LHCN-M2 (cell line): ENCODE results near the gene GRM8. TPM values are rescaled to one million over a fixed set of nuclear protein-coding genes. Genes with fewer than 3 reads are reported as not detected.
"Not testable (repeated sequence)": the region's sequence is repeated elsewhere in the genome, so short reads cannot be mapped to it uniquely, and the experiment has no call there.

Experiments
- DNase-seq: peaks from one replicate; pipeline ENCODE4 v3.0.0-alpha.2; 2012; ENCODE audit warnings: low read depth
- total RNA-seq: library from RNA; depleted of rRNA; stranded (reverse); fragments of >200 nt; gene quantifications from 2 replicates; pipeline ENCODE4 v1.2.3, GENCODE V29; 2014

Gene GRM8
- total RNA-seq, 1 experiment from 2014 or later, result 0.11 TPM

DNA sequence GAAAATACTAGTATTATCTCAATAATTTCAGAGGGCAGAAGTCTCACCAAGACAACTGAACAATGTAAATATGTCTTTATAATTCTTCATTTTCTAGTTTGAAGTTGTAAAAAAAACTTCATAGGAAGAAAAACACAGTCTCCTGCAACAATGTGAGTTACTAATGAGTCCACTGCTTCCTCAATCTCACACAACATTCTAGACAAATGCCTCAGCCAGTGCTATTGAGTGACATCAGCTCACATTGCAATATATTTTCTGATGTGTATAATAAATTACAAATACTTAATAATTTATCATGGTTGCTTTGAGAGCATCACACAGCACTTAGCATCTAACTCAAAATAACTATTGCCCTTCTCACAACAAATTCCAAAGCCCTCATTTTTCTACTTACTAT is 321.2 kb downstream of the GRM8 start:
- DNase-seq, result no peak

DNA sequence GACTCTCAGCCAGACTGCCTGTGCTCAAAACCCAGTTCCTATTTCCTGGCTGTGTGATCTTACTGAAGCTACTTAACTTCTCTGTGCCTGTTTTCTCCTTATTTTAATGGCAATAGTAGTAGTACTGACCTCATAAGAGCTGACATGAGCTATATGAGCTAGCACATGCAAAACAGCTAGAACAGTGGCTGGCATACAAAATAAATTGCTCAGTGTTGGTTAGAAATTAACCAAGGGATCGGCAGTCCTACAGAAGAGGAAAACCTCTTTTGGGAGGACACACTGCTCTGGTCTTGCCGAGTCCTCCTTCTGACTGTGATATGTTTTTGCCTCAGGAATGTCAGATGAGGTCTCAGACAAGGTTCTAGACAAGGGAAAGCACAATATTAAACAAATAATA is 322.6 kb downstream of the GRM8 start:
- DNase-seq, result no peak

DNA sequence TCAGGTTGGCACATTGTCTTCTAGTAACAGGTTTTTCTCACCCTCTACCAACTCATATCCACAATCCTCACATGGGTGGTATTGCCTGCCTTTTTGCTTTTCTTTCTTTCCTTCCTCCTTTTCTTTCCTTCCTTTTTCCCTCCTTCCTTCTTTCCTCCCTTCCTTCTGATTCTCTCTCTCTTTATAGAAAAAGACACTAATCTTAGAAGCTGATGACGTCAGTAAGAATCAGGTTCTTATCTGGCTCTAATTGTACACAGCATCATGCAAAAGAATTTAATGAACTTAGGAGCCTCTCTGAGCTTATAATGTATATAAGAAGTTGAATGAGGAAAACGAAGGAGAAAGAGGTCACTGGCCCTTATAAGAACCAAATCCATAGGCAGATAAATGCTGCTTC is 328.3 kb downstream of the GRM8 start:
- DNase-seq, result no peak

DNA sequence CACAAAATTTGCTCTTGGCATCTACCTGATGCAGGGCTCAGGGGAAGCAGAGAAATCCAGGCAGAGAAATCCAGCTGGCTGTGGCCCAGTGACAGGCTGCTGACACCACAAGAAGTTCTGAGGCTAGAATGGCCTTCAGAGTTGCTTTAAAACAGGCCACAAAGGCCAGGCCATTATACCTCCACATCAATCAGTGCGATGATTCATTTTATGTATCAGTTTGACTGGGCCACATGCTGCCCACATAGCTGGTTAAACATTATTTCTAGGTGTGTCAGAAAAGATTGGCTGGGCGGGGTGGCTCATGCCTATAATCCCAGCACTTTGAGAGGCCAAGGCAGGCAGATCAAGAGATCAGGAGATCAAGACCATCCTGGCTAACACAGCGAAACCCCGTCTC is 341.1 kb downstream of the GRM8 start:
- DNase-seq, result not testable (repeated sequence)

DNA sequence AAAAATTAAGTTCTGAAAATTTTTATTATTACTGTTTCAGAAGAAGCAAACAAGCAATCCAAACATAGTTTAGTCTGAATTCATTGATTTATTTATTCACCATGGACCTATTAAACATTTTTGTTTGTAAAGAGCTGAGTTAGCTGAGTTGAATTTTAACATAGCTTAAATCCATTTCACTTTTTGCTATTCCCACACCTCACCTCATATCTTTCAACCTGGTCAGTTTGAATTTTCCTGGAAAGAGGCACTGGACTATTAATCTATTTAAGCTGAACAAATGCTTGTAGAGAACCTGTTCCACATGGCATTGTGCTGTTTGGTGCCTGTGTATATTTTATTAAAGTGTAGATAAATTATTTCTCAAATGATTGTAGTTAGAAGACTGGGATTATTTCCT is 344.2 kb downstream of the GRM8 start:
- DNase-seq, result not testable (repeated sequence)

DNA sequence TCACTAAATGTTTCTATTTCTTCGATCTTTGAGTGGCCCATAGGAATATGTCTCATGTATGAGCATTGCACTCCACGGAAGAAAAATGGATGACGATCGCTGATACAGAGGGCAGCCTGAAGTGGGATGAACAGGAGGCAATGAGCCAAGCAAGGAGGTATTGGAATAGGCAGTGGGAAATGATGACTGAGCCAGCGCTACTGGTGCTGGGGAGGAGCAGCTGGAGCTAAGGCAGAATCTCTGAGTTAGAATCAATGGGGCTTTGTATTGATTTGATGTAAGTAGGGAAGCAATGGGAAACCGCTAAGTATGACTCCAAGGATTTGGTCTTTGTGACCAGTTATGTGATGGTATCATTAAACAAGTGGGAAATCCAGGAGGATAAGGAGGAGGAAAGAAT is 345.1 kb downstream of the GRM8 start:
- DNase-seq, result not testable (repeated sequence)

DNA sequence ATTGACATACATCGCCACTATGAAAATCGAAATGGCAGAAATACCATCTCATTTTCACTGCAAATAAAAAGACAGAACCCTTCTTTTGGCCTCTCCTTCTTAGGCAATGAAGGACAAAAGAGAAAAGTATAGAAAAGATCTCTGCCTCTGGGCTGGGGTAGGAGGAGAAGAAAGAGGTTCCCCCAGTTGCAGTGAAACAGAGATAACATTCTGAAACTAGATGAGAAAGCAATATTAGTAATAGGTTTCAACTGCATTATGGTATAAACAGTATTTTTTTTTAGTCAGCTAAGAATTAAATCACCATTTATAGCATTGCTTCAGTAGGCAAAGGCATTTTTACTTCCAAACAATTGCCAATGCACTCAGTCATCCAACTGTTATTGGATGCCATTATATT is 347.5 kb downstream of the GRM8 start:
- not testable (repeated sequence) for DNase-seq

DNA sequence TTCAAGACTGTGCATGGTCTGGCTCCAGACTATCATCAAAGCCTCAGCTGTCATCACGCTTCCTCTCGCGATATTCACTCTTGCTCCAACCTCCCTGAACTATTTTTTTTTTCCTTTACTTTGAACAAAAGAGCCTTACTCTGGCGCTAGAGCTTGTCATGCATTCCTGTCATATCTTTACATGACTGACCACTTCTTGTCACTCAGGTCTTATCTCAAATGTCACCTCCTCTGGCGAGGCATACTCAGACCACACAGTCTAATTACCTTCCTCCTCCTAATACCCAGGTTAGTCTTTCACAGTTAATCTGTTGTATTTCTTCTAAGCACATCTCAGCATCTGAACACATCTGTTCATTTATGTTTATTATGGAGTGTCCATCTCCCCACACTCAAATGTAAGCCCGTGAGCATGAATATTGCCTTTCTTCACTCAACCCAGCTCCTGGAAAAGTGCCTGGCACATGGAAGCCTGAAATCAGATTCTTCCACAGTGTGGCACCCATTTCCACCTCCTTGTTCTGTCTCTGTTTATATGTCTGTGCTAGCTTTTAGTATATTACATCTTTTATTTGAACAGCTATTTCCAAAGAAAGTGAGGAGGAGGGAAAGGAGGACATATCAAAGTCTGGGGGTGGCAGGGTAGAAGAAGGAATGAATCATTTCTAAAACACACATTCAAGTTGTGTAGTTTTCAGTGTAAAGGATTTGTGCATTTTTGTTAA is 351.5 kb downstream of the GRM8 start:
- not testable (repeated sequence) for DNase-seq

DNA sequence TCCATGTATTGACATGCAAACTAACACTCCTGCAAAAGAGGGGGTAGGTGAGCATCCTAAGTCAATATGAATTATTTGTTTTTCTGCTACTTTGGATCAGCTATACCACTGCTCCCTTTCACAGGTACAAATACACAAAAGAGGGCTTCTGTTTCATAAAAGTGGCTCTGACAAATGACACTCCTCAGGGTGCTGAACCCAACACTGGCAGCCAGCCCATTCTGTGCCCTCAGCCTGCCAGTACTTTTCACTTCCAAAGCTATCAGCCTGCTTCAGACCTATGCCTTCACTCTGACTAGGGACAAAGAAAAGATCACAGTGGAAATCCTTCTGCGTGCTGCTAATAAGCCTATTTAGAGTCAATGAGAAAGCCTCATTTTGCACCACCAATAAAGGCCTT is 364.8 kb downstream of the GRM8 start:
- DNase-seq, result not testable (repeated sequence)

DNA sequence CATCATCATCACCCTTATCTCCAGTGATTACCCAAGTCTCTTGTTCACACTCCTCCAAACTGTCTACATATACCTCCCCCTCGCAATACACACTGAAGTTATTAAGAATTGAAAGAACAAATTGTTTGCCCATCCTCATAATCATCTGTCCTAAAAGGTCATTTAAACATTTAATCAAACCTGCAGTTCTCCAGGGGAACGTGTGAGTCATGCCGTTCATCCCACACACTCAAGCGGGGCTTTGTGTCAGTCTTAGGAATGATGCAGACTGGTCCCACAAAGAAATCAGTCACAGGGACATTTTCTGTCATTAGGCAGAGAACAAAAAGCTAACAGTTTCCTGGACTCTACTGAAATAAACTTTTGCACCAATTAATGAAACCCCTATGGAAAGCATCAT is 365.2 kb downstream of the GRM8 start:
- not testable (repeated sequence) for DNase-seq

DNA sequence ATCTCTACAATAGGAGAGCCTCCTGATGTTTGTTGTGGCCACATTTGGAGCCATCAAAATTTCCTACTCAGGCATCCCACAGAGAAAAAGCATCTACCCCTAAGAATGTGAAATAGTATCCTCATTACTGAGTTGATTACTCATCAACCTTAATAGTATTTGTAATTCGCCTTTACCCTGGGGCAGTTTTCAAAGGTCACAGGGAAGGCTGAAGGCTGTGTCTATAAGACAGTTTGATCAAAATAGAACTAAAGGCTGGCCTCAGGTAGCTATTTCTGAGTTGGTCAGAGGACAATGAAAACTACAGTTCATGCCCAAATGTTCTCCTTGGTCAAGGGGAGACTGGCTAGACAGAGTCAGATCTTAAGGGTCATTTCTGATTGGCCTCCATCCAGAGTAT is 370.0 kb downstream of the GRM8 start:
- DNase-seq, result not testable (repeated sequence)

DNA sequence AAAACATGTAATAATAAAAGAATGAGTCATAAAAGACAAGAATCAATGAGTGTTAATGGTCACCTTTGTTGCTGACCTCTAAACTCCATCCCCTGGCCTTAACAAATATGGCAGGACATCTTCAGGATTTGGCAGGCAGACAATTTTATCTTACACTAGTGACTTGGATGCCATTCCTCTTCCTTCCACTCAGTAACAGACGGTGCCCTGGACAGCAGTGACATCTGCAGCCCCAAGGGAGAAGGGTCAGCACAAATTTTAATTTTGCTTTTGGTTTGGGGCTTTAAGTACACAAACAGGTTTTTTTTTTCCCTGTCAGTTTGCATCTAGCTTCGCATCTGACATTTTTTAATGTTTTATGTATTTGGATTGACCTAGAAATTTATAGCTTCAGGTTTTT is 370.8 kb downstream of the GRM8 start:
- not testable (repeated sequence) for DNase-seq

DNA sequence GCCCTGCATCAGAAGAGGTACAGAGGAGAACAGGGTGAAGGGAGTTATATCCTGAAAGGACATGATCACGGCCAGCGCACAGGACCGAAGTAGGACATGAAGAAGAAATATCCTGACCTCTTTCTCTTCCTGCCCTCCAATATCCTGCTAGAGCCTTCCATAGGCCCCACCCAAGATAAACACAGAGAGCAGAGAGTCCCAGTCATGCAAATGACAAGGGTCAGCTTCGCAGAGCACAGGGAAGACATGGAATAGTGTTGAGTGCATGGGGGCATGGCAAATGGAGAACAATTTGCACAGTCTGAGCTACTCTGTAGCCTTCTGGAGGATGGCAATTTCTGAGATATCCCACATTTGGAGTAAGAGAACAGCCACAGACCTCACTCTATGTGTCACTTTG is 371.4 kb downstream of the GRM8 start:
- DNase-seq, result no peak

DNA sequence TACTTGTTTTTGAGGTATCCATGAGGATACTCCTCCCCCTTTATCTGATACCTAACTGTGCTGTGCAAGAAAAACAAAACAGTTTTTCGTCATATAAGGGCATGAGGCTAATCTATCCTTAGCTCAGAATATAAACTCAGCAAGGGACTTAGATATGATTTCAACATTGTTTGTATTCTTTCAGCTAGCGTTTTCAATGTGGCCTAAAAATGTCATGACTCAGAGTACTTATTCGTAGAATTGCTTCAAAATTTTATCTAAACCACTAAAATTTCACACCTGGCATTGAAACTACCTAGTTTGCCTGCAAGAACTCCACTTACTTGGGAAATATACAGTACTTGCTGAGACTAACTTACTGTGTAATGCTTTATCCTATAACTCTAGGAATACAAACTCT is 376.2 kb downstream of the GRM8 start:
- DNase-seq, result not testable (repeated sequence)

DNA sequence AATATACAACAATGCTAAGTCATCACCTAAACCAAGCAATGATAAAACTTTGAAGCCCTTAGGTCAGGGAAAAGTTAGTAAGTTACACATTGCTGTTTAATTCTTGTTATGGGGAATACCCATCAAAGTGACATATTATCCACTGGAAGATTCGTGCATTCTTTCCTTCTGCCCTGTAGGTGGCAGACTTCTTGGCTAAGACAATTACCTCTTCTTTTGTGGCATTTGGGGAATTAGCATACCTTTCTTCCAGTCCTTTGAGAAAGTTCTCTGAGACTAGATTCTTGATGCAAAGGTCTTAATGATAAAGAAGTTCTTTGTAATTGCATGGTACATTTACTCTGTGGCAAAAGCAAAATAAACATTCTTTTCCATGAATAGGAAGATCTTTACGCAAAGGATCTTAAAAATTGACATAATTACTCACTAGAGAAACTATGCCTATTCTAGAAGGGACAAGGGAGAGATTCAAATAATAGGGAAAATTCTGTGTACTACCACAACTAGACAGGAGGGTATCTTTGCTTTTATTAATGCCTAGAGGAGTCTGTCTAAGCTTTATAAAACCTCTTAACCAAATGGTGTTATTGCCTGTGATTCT is 395.9 kb downstream of the GRM8 start:
- DNase-seq, result no peak

DNA sequence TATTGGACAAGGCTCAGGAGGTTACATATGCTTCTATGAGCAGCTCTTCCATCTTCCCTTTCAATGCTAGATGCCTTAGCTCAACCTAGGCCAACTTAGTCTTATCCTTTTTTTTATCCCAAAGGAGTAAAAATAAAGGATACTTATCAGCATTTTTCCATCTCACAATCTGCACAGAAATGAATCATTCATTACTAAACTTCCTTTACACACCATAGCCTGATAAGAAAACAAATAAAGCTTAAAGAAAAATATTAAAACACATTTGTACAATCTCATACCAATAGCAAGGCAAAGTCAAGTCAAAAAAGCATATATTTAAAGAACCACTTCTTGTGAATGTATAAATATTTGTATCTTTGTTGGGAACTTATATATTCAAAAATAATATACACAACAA is 407.4 kb downstream of the GRM8 start:
- no peak for DNase-seq

DNA sequence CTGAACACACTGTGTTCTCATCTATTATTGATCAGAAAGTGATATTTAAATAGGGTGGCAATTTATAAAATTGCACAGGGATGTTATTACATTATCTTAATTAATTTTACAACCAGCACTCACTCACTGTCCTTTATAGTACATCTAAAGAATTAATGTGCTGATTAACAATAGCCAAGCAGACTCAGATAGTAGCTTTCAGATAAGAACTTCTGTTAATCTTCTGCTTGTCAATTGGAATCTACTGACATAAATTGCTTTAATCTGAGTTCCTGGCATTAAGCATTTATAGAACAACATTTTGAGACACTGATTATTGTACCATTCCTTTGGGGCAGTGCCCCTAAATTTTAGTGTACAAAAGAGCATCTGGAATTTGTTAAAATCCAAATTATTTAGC is 408.9 kb downstream of the GRM8 start:
- DNase-seq, result no peak

DNA sequence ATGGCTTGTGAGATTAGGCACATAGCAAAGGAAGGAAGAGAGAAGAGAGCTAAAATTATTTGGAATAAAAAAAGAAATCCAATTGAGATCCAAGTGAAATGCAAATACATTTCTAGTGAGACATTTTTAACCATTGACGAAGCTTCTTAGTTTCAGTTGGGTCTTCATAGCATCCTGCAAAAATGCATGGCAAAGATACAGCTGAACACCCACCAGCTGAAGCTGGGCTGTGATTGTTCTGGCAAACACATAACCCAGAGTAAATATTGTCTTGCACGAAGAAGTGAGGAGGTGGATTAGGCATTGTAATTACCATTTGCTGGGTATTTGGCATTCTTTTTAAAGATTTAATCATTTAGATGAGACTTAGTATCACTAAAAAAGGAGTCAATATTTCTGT is 409.4 kb downstream of the GRM8 start:
- DNase-seq, result no peak

DNA sequence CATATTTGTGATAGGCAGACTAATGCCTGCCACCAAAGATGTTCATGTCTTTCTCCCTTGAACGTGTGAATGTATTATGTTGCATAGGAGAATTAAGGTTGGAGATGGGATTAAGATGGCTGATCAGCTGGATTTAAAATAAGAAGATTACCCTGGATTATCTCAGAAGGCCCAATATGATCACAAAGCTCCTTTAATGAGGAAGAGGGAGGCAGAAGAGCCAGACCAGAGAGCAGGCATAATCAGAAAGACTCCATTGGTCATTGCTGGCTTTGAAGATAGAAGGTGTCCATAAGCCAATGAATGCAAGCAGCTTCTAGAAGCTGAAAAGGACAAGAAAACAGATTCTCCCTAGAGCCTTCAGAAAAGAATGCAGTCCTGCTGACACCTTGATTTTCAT is 410.3 kb downstream of the GRM8 start:
- no peak for DNase-seq

DNA sequence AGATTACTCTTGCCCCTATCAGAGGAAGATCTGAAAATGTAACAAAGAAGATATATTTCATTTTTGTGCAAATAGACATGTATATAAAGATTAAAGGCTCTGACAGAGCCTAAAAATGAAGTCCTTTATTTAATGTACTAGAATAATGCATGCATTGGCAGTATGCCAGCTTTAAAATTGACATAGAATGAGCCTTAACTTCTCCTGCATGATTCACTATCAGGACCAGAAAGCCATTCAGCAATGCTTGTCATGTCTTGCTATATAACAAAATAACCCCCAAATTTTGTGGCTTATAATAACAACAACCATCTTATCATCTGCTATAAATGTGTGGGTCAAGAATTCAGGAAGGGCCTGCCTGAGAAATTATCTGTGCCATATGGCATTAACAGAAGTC is 411.9 kb downstream of the GRM8 start:
- DNase-seq, result no peak

DNA sequence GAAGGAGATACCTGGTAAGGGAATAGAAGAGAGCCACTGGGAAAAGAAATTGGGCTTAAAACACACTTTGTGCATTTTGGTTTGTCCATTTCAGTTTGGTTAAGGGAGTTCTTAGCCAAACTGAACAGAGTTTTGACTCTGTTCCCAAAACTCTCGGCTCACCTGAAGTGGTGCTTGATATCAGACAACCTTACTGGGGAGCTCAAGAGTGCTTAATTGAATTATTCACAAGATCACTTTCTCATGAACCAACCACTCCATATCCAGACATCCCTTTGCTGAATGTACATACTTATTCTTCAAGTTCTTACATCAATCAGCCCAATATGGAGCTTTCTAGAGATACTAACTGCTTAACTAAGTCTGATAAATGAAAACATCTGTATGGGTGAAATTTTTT is 413.1 kb downstream of the GRM8 start:
- no peak for DNase-seq

DNA sequence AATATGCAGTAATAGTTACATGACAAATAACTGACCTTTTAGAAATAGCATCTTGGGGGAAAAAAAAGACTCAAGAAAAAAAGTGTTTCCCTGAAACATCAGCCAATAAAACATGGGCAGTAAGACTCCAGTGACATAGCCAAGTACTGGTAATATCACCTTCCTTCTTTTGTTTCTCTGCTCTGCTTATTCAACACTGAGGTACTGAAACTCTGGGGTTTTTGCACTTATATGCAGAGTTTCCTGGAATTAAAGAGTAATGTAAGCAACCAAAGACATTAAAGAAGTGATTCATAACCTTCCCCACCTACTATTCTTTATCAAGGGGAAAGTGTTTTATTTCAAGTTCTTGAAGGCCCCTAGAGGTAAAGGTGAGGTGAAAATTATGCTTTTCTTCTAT is 414.5 kb downstream of the GRM8 start:
- DNase-seq, result no peak

DNA sequence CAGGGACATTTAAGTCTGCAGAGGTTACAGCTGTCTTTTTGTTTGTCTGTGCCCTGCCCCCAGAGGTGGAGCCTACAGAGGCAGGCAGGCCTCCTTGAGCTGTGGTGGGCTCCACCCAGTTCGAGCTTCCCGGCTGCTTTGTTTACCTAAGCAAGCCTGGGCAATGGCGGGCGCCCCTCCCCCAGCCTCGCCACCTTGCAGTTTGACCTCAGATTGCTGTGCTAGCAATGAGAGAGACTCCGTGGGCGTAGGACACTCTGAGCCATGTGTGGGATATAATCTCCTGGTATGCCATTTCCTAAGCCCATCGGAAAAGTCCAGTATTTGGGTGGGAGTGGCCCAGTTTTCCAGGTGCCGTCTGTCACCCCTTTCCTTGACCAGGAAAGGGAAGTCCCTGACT is 421.5 kb downstream of the GRM8 start:
- DNase-seq, result not testable (repeated sequence)

DNA sequence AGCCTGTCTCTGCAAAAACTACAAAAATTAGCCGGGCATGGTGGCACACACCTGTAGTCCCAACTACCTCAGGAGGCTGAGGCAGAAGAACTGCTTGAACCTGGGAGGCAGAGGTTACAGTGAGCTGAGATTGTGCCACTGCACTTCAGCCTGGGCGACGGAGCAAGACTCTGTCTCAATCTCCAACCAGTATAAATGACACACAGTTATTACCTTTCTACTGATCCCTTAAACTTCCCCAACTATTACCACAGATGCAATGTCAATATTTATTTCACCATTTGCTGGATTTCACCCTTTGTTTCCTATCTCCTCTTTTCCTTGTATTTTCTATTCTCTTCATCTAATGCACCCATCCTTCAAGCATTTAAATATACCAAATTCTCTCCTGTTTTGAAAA is 431.8 kb downstream of the GRM8 start:
- no peak for DNase-seq
